Anterior cingulate cortex (tissue), 58 donors: ENCODE measurements around the gene ENTR1.
A peak's percentile ranks its signal among the peaks of the same experiment; 100 is the strongest.

Experiments
- DNase-seq, 58 donors: peaks; one replicate each; lab custom pipeline; 2025; lab: John Stamatoyannopoulos, UW

ENTR1 gene

DNA sequence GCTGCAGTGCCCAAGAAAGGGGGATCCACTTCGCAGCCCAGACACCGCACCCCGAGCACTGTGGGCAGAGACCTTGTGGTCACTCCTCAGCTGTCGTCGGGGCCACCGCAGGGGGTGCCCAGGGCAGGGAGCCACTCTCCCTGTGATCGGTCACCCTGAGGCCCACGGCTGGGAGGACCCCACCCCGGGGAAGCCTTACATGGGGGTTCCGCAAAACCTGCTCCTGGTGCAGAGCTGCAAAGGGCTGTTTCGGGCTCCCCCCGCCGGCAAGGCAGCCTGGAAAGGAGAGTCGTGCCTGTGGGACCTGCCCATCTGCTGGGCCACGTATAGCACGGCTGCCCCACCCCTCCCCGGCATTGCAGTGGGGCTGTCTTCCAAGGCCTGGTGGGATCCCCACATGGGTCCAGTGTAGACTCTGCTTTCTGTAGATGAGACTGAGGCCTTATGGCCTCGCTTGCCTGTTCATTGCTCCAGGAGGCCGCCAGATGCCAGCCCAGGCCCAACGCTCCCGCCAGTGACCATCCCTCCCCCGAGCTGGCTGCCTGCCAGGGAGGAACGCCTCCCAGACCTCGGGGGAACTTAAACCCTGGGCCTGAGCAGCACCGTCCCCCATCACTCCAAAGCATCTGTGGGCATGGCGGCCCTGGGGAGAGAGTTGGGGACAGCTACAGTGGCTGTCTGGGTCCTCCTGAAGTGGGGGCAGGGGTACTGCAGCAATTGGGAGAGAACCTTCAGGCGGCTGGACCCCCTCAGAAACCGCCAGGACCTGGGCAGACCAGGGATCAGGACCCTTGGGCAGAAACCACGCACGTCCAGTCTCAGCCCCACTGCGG lies 45.3 kb downstream of the ENTR1 start:
- DNase-seq, result no peak

DNA sequence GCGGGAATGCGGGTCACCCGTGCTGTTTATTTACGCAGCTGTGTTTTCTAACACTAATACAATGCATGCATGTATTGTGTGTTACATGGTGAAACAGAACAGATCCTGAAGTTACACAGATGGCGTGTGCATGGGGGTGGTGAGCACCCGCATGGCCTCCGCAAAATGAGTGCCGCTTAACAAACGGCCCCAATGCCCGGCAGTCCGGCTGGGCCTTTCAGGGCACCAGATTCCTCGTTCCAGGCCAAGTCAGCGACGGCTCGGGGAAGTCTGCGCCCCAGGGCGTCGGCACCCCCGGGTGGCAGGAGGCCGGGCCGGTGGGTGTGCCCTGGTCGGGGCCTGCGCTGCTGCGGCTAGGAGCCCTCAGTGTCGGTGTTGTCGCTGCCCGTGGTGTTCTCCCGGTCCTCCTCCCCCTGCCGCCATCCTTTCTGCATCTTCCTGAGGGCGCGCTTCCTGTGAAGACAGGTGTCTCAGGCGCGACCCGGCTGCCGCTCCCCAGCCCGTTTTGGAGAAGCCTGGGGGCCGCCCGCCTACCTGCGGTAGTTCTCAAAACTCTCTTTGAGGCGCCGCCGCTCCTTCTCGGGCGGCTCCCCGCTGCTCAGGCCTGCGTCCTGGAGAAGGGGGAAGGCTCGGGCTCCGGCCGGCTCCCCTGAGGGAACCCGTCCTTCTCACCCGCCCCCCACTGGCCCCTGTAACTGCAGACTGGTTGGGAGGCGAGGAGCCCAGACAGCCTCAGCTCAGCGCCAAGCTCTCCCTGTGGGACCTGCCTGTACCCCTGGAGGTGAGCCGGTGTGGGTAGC lies 46.3 kb downstream of the ENTR1 start:
- no peak for DNase-seq

DNA sequence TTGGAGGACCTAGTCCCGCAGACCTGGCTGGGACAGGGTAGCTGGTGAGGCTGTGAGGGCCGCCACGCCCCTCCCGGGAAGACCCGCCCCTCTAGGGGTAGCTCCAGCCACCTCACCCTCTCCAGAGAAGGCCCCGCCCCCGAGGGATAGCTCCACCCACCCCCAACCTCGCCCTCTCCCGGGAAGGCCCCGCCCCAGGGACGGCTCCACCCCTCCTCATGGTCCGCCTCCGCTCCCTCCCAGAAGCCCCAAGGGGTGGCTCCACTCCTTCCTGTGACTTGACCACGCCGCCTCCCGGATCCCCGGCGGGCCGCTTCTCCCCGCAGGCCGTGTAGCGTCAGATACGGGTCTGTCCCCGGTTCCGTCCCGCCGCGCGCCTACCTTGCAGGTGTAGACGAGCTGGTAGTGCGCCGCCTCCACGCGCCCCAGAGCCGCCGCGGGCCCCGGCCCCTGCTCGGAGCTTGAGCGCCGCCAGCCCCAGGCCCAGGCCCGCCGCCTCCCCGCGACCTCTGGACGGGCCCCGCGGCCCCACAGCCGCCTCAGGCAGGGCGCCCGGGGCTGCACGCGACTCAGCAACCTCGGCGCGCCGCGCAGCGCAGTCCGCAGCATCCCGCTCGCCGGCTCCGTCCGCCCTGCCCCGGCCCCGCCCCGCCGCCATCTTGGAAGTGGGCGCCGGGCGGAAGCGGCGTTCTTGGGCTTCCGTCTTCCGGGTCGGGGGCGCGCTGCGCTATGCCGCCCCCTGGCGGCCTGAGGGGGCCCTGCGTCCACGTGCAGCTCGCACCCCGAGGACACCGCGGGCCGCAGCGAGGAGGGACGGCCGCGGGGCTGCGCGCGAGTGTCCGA lies 47.1 kb downstream of the ENTR1 start, which contains the start of gene DNLZ:
Gene DNLZ (minus strand): TSS at position 639 of the 843 bp plus-strand sequence. CDS start 30 bp downstream, at position 609.
- DNase-seq, result peak; percentile 34 to 97 (median 90)

DNA sequence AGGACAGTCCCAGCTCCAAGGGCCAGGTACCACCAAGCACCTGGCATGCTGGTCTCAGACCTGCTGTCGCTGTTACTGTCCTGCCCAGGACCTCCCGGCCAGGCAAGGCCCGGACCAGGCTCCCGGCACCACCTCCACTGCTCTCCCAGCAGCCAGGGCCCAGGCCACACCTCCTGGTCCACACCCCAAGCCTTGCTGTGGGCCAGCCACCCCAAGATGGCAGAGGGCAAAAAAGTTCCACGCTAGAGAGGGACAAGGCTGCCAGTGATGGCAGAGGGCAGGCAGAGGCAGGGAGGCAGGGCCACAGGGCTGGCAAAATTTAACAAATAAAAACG lies 48.0 kb downstream of the ENTR1 start:
- DNase-seq, result no peak

DNA sequence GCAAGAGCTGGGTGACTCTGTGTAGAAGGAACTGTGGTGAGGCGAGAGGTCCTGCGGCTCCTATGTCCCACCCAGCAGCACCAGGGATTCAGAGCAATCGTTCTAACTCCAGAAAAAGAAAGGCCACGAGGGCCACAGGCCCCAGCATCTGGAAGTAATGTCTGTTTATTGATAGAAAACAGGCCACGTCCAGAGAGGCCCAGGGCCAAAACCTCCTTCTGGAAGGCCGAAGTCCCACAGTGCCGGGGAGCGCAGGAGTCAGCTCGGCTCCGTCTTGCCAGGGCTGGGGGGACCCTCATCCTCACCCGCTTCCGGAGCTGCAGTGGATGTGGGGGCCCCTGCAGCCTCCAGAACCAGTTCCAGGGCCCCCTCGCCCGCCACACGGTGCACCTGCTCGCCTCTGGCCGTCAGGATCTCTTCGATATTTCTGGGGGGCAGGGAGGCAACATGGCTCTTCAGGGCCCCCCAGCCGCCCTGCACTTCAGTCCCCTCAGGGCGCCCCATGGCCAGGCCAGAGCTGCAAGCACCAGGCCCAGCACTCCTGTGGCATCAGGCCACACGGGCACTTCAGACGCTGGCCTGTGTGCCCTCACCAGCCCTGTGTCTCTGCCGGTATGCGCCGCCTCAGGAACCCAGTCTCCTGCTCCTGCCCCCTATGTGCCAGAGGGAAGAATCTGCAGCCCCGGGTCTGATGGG lies 48.5 kb downstream of the ENTR1 start:
- no peak for DNase-seq

DNA sequence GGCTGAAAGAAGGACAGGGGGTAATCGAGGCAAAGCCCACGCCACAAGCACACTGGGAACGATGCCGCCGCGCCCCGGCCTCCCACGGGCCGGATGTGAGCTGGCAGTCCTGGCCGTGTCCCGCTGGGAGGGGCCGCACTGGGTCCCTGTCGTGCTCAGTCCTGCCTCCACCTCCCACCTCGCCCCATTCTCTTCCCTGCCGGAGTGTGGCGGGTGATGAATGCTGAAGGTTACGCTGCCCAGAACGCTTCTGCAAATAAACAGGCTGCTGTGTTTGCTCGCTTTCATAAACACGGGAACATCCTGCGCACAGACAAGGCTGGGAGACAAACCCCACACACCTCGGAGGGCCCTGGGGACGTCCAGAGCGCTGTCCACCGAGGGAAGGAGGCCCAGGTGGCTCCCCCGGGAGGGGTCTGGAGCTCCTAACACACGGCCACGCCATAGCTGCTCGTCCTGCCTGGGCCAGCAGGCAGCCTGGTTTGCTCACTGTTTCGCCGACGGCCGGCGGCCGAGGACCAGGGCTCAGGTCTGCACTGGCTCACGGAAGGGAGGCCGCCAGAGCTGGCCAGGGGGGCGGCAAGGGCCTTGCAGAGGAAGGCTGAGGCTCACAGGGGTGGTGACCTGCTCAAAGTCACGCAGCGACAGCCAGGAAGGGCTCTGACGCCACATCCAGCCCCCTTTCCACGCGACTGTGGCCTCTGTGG lies 49.2 kb downstream of the ENTR1 start:
- peak in 1 of 58 donors; percentile 23 for DNase-seq

DNA sequence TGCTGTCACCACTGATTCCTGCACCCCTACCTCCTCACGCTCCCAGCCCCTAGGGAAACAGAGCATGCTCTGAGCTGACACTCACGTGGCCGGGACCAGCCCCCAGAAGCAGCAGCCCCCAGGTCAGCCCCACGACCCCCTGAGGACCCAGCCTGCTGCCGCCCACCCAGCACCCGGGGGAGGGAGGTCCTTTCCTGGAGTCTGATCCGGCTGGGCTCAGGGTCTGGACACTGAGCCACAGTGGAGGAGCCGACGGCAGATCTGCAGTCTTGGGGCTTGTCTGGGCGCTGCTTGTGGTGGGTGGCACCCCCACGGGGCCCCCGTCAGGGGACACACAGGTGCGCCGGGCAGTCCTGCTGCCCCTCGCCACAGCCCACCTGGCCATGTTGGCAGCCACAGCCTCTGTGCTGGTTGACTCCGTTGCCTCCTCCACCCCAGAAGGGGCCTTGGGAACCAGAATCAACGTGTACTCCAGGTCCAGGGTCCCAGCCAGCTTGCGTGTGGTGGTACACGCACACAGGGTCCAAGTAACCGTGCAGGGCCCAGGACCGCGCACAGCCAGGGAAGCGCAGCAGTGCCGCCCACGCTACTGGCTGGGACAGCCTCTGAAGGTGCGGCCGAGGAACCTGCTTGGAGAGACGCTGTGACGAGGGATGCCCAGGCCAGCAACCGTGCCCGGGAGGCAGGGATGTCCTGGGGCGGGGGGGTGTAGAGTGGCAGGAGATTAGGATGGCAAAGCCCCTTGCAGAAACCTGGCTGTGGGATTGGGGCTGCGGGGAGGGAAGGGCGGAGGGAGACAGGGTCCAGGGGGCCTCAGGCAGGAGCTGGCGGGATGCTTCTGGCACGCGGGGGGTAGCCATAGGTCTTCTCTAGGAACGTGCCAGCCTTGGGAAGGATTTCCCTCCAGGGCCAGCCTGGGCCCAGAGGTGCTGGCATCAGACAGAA lies 50.4 kb downstream of the ENTR1 start:
- DNase-seq, result no peak

DNA sequence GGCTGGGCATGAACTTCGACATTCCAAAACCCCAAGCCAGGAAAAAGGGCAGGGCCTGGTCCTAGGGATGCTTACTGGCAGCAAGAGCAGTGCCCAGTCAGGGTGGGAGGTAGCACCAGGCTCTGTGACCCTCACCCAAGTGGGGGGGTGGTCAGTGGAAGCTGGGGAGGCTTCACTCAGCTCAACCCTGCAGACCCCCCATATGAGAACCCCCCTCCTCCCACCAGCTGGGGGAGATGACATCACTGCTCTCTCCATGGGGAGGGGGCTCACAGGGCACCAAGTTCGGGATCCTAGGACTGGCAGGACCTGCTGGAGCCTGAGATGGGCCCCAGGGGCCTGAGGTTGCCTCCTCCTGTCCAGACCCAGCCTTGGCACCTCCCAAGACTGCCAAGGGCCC lies 51.5 kb downstream of the ENTR1 start:
- no peak for DNase-seq

DNA sequence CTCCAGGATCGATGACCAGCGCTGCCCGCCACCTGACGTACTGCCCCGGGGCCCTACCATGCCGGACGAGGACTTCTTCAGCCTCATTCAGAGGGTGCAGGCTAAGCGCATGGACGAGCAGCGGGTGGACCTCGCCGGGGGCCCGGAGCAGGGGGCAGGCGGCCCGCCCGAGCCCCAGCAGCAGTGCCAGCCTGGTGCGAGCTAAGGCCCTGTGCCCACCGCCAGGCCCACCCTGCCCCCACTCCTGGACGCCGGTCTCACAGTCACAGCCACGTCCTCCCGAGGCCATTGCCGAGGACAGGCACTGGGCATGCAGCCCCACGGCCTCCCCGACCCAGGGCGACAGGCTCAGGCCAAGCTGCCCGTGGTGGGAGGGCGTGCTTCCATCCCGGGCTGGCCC lies 52.4 kb downstream of the ENTR1 start:
- no peak for DNase-seq

DNA sequence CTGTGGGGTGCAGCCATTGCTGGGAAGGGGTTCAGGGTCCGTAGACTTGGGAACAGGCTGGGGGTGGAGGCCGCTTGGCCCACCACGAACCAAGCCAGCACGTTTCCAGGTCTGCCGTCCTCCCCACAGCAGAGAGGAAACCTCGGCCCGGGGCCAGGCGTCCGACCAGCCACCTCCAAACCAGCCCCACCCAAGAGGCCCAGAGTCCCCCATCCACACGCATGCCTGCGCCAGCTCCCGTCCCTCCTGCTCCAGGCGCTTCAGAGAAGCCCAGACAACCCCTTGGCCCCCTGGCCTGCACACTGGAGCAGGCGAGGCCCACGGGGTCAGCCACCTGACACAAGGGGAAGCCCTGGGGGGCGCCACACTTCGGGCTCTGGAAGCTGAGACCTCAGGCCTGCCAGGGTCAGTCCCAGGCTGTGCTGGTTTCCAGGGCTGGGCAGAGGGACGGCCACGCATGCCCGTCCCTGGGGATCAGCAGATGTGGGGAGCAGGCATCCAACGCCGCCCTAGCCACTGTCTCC lies 53.1 kb downstream of the ENTR1 start:
- DNase-seq, result no peak

DNA sequence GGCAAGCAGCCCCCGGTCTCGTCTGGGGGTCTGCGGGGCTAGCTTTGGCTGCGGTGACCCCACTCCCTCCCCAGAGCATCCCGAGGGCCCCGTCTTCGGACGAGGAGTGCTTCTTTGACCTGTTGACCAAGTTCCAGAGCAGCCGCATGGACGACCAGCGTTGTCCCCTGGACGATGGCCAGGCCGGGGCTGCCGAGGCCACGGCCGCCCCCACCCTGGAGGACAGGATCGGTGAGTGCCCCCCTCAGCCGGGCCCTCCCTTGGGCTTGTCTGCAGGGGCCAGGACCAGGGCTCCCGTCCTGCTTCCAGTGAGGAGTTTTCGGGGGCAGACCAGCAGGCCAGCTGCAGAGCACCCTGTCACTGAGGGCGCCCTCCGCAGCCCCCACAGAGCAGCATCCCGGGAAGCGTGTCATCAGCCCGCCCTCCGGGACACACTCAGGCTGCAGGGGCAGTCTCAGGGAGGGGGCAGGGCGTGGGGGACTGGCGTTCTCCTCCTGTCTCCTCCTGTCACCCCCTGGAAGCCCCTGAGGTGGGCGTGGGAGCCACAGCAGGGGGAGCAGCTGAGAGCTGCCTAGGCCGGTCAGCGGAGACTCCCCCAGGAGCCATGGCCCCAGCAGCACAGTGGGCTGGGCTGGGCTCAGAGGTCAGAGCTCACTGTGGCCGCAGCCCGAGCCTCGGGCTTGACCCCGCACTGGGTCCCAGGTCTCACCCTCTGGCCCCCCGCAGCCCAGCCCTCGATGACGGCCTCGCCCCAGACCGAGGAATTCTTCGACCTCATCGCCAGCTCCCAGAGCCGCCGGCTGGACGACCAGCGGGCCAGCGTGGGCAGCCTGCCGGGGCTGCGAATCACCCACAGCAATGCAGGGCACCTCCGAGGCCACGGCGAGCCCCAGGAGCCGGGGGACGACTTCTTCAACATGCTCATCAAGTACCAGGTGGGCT lies 54.5 kb downstream of the ENTR1 start:
- DNase-seq, result no peak

DNA sequence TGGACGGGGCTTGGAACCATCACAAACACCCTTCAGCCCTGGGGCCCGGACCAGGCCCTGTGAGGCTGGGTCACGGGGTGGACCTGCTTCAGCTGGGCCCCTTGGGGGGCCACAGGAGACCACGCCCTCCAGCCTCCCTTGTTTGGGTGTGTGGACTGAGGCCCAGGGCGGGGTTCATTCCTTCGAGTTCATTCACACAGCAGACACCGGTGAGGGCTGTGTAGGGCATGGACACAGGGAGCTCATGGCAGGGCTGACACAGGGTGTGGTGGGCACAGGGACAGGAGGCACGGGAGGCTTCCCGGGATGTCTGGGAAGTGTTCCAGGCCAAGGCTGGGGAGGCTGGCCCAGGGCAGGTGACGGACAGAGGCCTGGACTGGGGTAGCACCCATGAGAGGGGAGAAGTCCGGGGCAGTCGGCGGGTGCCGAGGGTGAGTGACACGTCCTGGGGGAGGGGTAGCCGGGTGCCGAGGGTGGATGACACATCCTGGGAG lies 55.8 kb downstream of the ENTR1 start:
- DNase-seq, result no peak

DNA sequence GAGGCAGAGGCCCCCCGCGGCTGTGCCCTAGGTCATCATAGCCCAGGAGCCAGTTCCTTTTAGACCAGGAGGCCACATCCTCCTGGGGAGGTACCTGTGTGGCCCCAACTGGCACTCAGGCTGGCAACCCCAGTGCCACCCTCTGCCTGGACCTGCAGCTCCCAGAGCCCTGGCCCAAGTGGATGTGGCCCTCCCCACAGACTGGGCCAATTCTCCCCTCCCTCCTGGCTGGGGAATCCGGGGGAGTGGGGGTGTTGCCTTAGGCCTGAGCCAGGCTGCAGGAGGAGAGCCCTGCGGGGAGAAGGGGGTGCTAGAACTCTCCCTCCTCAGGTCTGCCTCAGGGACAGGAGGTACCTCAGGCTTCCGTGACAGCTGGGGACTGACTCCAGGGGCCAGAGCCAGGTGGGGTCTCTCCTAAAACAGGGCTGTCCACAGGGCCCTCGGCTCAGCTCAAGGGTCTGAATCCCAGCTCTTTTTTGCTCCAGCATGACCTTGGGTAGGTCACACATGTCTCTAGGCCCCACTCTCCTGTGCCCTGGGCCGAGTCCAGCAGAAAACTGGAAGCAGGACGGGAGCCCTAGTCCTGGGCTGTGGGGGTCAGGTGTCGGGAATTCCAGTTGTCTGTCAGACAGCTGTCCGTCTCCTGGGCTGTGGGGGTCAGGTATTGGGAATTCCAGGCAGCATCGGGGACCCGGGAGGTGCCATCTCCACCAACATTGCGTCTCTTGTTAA lies 56.5 kb downstream of the ENTR1 start:
- no peak for DNase-seq

DNA sequence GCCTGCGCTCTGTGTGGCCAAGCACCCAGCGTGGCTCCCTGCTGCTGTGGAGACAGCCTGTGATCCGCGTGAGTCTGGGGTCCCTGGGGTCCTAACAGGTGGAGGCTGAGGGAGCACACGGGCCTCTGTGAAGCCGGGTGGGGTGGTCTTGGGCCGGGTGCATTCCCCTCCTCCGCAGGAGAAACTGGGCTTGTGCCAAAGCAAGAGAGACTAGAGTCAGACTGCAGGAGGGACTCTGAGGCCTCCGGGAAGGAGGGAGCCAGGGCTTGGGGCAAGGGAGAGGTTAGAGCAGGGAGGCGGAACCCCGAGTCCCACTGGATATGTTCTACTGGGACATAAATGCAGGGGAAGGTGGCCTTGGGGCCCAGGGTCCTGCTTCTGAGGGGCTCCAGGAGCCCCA lies 57.3 kb downstream of the ENTR1 start:
- no peak for DNase-seq

DNA sequence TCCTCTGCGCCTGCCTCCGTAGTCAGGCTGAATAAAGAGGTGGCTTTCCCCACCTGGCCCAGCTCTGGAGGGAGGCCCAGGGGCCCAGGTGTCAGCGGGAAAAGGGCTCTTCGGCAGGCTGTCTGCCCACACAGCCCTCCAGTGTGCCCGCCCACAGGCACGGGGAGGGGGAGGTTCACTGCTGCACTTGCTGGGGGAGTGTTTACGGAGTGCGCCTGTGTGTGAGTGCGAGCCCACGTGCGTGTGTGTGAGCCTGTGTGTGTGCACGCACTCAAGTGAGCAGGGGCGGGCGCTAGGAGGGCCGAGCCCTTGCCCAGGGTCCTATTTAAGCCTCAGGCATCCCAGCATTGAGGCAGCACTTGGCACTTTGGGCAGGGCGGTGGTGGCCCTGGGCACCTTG lies 57.7 kb downstream of the ENTR1 start:
- DNase-seq, result peak in 1 of 58 donors; percentile 12
